ENCODE data around the gene BCLAF1. TPM values are rescaled to one million over a fixed set of nuclear protein-coding genes. Genes with fewer than 3 reads are reported as not detected.
A peak's percentile ranks its signal among the peaks of the same experiment; 100 is the strongest.

BCLAF1 gene
- total and polyA plus RNA-seq, 2 experiments from 2014 or later: 133 to 151 TPM

DNA sequence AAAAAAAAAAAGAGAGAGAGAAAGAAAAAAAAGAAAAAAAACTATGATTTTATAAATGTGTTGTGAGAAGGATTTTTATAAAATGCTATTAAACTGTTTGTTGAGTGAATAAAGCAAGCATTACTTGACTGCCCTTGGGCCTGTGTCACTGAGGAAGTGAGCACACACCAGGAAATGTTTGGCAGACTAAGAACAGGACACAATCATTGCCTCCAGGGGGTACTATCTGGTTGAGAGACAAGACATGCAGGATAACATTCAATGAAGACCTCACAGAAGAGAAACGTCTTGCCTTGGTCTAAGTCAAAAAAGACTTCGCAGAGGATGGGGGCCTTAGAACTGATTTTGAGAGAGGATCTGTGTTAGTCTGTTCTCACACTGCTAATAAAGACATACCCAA lies 80.2 kb downstream of the BCLAF1 start:
- Histone ChIP-seq H3F3A (replicated peaks; ENCODE audit: low read depth) (no peaks in the 10 kb centered on the region), H3K27me3 (ENCODE audit: insufficient read depth) (no peaks in the 10 kb centered on the region), H3K4me2 (no peak overlapping the region), H3K4me3 (no peak overlapping the region), H4K20me1 (replicated peaks; ENCODE audit: insufficient read depth) (no peaks in the 10 kb centered on the region), H3K36me3 (ENCODE audit: insufficient read depth) (no peaks in the 10 kb centered on the region), H2AFZ (peak overlapping the region; percentile 38; the same call in 1 of the 2 replicates), H3K79me2 (replicated peaks; ENCODE audit: insufficient read depth) (no peaks in the 10 kb centered on the region), H3K4me1 (ENCODE audit: insufficient read depth) (no peaks in the 10 kb centered on the region), H3K27ac (ENCODE audit: low read depth) (no peak overlapping the region), H3K9me2 (ENCODE audit: insufficient read depth) (no peaks in the 10 kb centered on the region)
- H3K9me3 Mint-ChIP-seq: no peaks in the 10 kb centered on the region
- TF ChIP-seq NANOG (IDR thresholded peaks at IDR 0.05; ENCODE audit: borderline replicate concordance): no peak
- TF ChIP-seq POLR2AphosphoS5 (IDR thresholded peaks at IDR 0.05; ENCODE audit: low read depth): no peak
- TF ChIP-seq ZNF114 (CRISPR knock-in tag; IDR thresholded peaks at IDR 0.05): no peak
- no peak for TF ChIP-seq CREB1 (CRISPR knock-in tag; IDR thresholded peaks at IDR 0.05; ENCODE audit: low read depth)
- TF ChIP-seq CTCF (conservative IDR thresholded peaks at IDR 0.05; ENCODE audit: low read depth in 2 of 2): peak in 1 of 2 experiments; percentile 13; a peak in 1 of 4 replicates
- no peak for TF ChIP-seq ETS1 (IDR thresholded peaks at IDR 0.05)
- H3K4me1 Mint-ChIP-seq: no peaks in the 10 kb centered on the region
- H3K27ac Mint-ChIP-seq: no peak overlapping the region
- ATAC-seq (no peak), DNase-seq (ENCODE audit: low spot score) (no peak)
- H3K27me3 Mint-ChIP-seq (ENCODE audit: insufficient read depth, low read depth, poor library complexity): peaks cover 2% of the 10 kb centered on the region
- no peaks in the 10 kb centered on the region for H3K36me3 Mint-ChIP-seq (ENCODE audit: low read depth)
- no peak overlapping the region for H3K4me3 Mint-ChIP-seq

GRCh38 chr6:136208783-136209182 lies 80.9 kb downstream of the BCLAF1 start:
- Mint-ChIP-seq H3K4me3 (no peak overlapping the region), H3K4me1 (no peaks in the 10 kb centered on the region), H3K9me3 (no peaks in the 10 kb centered on the region), H3K27me3 (ENCODE audit: insufficient read depth, low read depth, poor library complexity) (peaks cover 2% of the 10 kb centered on the region), H3K27ac (no peak overlapping the region), H3K36me3 (ENCODE audit: low read depth) (no peaks in the 10 kb centered on the region)
- Histone ChIP-seq H3K4me1 (ENCODE audit: insufficient read depth) (no peaks in the 10 kb centered on the region), H3K4me2 (no peak overlapping the region), H3F3A (replicated peaks; ENCODE audit: low read depth) (no peaks in the 10 kb centered on the region), H3K27me3 (ENCODE audit: insufficient read depth) (no peaks in the 10 kb centered on the region), H4K20me1 (replicated peaks; ENCODE audit: insufficient read depth) (no peaks in the 10 kb centered on the region), H3K27ac (ENCODE audit: low read depth) (no peak overlapping the region), H2AFZ (no peak overlapping the region), H3K9me2 (ENCODE audit: insufficient read depth) (no peaks in the 10 kb centered on the region), H3K4me3 (no peak overlapping the region), H3K36me3 (ENCODE audit: insufficient read depth) (no peaks in the 10 kb centered on the region), H3K79me2 (replicated peaks; ENCODE audit: insufficient read depth) (no peaks in the 10 kb centered on the region)
- no peak for ATAC-seq
- DNase-seq (ENCODE audit: low spot score): peak; percentile 60
- TF ChIP-seq CTCF (conservative IDR thresholded peaks at IDR 0.05; ENCODE audit: low read depth in 2 of 2): peak; percentile 64 to 68
- no peak for TF ChIP-seq STAT1 (IDR thresholded peaks at IDR 0.05; ENCODE audit: unreplicated experiment)

Small RNAs within 50 kb of the gene (small RNA-seq; reads per million reads assigned to genes)
- gene AL023284.1 (ENCODE audit: low replicate concordance): not detected

Other genes with a start within 250 kb of the BCLAF1 start
- gene MTFR2, start 39.5 kb downstream of the BCLAF1 start, total RNA-seq (2014; rRNA removed; shearing (Covaris generic)): 6.1 and 7.4 TPM in 2 replicates
- 10.3 and 13.5 TPM in 2 replicates for gene MTFR2, start 39.5 kb downstream of the BCLAF1 start, polyA plus RNA-seq (2016; fragmentation: Nextera tagmentation; extraction: Ambion mirVana)

Measured in GM23338 (cell line).